Nasal cavity respiratory epithelium epithelial cell of viscerocranial mucosa (primary cell): ENCODE measurements around the gene C7. TPM values are rescaled to one million over a fixed set of nuclear protein-coding genes. Genes with fewer than 3 reads are reported as not detected.

ENCODE experiments used
- total RNA-seq: library from RNA; depleted of rRNA; stranded (reverse); fragments of >200 nt; gene quantifications from 2 replicates; pipeline ENCODE4 v1.2.3, GENCODE V29; 2014

Gene C7
- 0.14 TPM in 1 of 2 replicates, not detected in the other for total RNA-seq

DNA sequence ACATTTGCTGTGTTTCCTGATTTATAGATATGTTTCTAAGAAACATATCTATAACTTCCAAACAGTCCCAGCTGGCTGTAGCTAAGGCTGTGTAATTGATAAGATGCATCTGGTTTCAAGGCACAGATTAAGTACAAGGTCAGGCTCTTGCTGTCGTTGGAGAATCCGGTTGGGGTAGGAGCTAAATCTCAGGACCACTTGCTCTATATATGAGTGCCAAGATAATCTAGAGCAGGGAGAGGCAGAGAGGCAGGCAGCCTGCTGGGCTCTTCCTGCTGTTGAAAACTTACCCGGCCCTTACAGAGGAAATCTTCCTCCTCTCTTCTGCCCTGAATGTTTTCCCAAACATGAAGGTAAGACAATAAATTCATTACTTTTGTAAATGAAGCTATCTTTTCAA, at the start of gene C7:
C7 (plus strand) TSS at position 234 of the 400 bp plus-strand sequence; CDS start at position 348, 114 bp downstream.

Other genes starting within 250 kb of the C7 start
- gene PTGER4, start 229.6 kb upstream of the C7 start, total RNA-seq = 10.3 and 67.3 TPM in 2 replicates
- gene TTC33, start 153.5 kb upstream of the C7 start, total RNA-seq = 12.0 and 12.5 TPM in 2 replicates
- gene PRKAA1, start 111.1 kb upstream of the C7 start, total RNA-seq = 71.1 and 87.8 TPM in 2 replicates
- 767 and 1,800 TPM in 2 replicates for gene RPL37, start 74.3 kb upstream of the C7 start, total RNA-seq
- 8.5 and 10.7 TPM in 2 replicates for gene CARD6, start 68.1 kb upstream of the C7 start, total RNA-seq
- not detected in 2 replicates for gene MROH2B, start 161.8 kb downstream of the C7 start, total RNA-seq